Type B pancreatic cell (in vitro differentiated cells): ENCODE data around the gene ZC3H11A. TPM values are rescaled to one million over a fixed set of nuclear protein-coding genes. Genes with fewer than 3 reads are reported as not detected.
"Not testable (repeated sequence)": the region's sequence is repeated elsewhere in the genome, so short reads cannot be mapped to it uniquely, and the experiment has no call there.

Source experiments
- DNase-seq: peaks from one replicate; pipeline ENCODE4 v3.0.0; 2021; ENCODE audit warnings: mixed read lengths; ENCODE audit not compliant: unreplicated experiment; ENCODE audit errors: extremely low spot score
- H3K27ac Mint-ChIP-seq: 2 replicates; pipeline ENCODE4 v1.8.0; 2021; ENCODE audit warnings: mild to moderate bottlenecking, mixed read lengths
- H3K27me3 Mint-ChIP-seq: 2 replicates; pipeline ENCODE4 v1.8.0; 2021; ENCODE audit warnings: mixed read lengths
- H3K36me3 Mint-ChIP-seq: 2 replicates; pipeline ENCODE4 v1.8.0; 2021; ENCODE audit warnings: mixed read lengths
- H3K4me1 Mint-ChIP-seq: one replicate; pipeline ENCODE4 v1.8.0; 2021; ENCODE audit warnings: mixed read lengths; ENCODE audit not compliant: unreplicated experiment
- H3K4me3 Mint-ChIP-seq: 2 replicates; pipeline ENCODE4 v1.8.0; 2021; ENCODE audit warnings: mild to moderate bottlenecking, mixed read lengths
- H3K9me3 Mint-ChIP-seq: 2 replicates; pipeline ENCODE4 v1.8.0; 2021; ENCODE audit warnings: mixed read lengths
- CTCF ChIP-seq: fragments of 200-600 bp; sonication (generic); conservative IDR thresholded peaks from 2 replicates; pipeline ENCODE4 v1.5.0; 2021; ENCODE audit warnings: antibody characterized with exemption, mild to moderate bottlenecking
- long read RNA-seq: library from polyadenylated mRNA; unstranded; transcript quantifications from one replicate; pipeline ENCODE4 v2.0.0, GENCODE V29; 2020
- total RNA-seq: library from RNA; stranded (reverse); gene quantifications from 2 replicates; pipeline ENCODE4 v1.2.1, GENCODE V29; 2021; ENCODE audit warnings: low replicate concordance

Gene ZC3H11A
- 90.0 and 95.5 TPM in 2 replicates for total RNA-seq
- long read RNA-seq, partial matches to known transcripts, result 65 of 103 reads
- long read RNA-seq, other reads (novel, unspliced or antisense), result 38 of 103 reads

DNA sequence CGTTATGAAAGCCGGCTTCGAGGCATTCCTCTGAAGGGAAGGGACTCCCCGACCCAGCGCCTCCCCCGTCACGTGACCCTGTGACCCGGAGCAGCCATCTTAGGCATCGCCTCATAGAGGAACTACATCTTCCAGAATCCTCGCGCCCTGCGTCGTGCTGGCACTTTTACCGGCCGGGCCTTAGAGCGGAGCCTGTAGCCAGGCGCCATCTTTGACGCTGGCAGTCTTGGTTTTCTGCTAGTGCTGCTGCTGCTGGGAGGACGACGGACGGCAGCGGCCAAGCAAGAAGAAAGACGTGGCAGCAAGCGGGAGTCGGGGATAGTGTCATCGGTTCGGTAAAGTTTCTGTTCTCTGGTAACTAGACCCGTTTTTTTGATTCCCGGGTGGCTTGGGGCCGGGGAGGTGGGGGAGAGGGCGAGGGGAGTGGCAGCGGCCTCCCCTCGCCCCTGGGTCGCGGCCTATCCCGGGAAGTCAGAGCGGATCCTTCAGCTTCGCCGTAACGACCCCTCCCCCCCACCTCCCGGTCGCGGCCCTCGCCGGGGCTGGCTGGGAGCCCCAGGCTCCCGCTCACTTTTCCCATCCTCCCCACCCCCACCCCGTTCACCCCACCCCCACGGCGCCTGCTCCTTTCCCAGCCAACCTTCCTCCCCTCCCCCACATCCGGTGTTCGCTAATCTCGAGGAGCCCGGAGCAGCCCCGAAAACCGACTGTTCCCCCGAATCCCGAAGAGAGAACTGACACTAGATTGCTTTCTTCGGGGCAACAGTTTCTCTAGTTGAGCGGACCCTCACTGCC lies at the start of gene ZC3H11A, which contains the start of gene ZBED6:
TSS of gene ZC3H11A (plus strand) at position 183 of the 795 bp plus-strand sequence. CDS start 21,448 bp downstream, outside the sequence.
TSS of gene ZBED6 (plus strand) at position 183 of the 795 bp plus-strand sequence. CDS start 1,900 bp downstream, outside the sequence.
- Mint-ChIP-seq H3K9me3 (peaks cover 4% of the 10 kb centered on the region), H3K4me1 (peaks cover 38% of the 10 kb centered on the region), H3K27me3 (no peaks in the 10 kb centered on the region), H3K27ac (peak within 1 kb of the TSS; percentile 99), H3K36me3 (peaks cover 46% of the 10 kb centered on the region), H3K4me3 (peak within 1 kb of the TSS; percentile 99)
- DNase-seq, result peak; percentile 98
- TF ChIP-seq CTCF, result no peak

DNA sequence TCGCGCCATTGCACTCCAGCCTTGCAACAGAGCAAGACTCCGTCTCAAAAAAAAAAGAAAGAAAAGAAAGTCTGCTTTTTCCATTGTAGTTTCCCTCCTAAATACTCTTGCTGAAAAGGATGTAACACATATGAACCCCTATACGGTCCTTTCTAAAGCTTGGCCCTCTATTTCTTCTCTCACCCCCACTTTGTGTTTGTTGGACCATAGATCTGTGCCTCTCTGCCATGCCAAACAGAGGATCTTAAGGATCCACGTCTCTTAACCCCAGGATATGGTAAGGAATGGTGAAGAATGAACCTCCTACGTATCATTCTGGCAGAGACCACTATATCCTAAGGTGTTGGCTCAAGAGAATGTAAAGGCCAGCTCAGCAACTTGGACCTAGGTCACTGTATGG lies 49.1 kb upstream of the ZC3H11A start:
- Mint-ChIP-seq H3K27ac (peak overlapping the region; percentile 30), H3K36me3 (peaks cover 18% of the 10 kb centered on the region), H3K27me3 (no peaks in the 10 kb centered on the region), H3K4me3 (no peak overlapping the region), H3K4me1 (peaks cover 7% of the 10 kb centered on the region), H3K9me3 (peaks cover 5% of the 10 kb centered on the region)
- no peak for TF ChIP-seq CTCF
- DNase-seq, result no peak

- TF ChIP-seq CTCF, result no peak
- H3K9me3 Mint-ChIP-seq, result peaks cover 5% of the 10 kb centered on the region
- DNase-seq, result no peak
- H3K4me1 Mint-ChIP-seq, result peaks cover 7% of the 10 kb centered on the region
- H3K36me3 Mint-ChIP-seq, result peaks cover 4% of the 10 kb centered on the region
- H3K4me3 Mint-ChIP-seq, result no peak overlapping the region
- H3K27me3 Mint-ChIP-seq, result no peaks in the 10 kb centered on the region
- peak overlapping the region; percentile 65 for H3K27ac Mint-ChIP-seq
These were observed 44.4 kb upstream of the ZC3H11A start for GRCh38 chr1:203751051-203751450.

DNA sequence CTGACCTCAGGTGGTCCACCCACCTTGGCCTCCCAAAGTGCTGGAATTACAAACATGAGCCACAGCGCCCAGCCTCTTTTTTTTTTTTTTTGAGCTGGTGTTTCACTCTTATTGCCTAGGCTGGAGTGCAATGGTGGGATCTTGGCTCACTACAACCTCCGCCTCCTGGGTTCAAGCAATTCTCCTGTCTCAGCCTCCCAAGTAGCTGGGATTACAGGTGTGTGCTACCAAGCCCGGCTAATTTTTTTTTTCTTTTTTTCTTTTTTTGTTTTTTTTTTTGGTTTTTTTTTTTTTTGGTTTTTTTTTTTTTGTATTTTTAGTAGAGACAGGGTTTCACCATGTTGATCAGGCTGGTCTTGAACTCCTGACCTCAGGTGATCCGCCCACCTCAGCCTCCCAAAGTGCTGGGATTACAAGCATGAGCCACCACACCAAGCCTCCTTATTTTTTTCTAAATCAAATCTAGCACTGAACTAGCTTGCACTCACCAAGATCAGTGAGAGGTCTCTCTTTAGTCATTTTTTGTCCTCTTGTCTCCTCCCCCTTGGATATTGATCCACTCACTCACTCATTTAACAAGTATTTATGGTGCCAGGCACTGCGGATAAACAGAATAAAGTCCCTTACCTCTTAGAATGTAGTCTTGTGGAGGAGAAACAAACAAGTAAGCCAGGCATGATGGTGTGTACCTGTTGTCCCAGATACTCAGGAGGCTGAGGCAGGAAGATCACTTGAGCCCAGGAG lies 43.6 kb upstream of the ZC3H11A start:
- H3K4me3 Mint-ChIP-seq, H3K36me3 Mint-ChIP-seq, H3K27ac Mint-ChIP-seq, H3K9me3 Mint-ChIP-seq, DNase-seq, H3K27me3 Mint-ChIP-seq: not testable (repeated sequence)
- peaks cover 11% of the 10 kb centered on the region for H3K4me1 Mint-ChIP-seq

GRCh38 chr1:203754455-203754864 lies 41.0 kb upstream of the ZC3H11A start:
- no peaks in the 10 kb centered on the region for H3K36me3 Mint-ChIP-seq
- no peak for DNase-seq
- H3K9me3 Mint-ChIP-seq, result peaks cover 5% of the 10 kb centered on the region
- no peak overlapping the region for H3K4me3 Mint-ChIP-seq
- H3K27me3 Mint-ChIP-seq, result no peaks in the 10 kb centered on the region
- H3K4me1 Mint-ChIP-seq, result peaks cover 11% of the 10 kb centered on the region
- TF ChIP-seq CTCF, result no peak
- H3K27ac Mint-ChIP-seq, result no peak overlapping the region
